HUES64 (cell line): ENCODE measurements around the gene GPR108.

Experiments used
- H3K27ac ChIP-seq: 2 replicates; pipeline ENCODE4 v1.7.0; 2013; ENCODE audit warnings: low read depth, low read length, inconsistent platforms
- H3K27me3 ChIP-seq: 2 replicates; pipeline ENCODE4 v1.6.1; 2013; ENCODE audit warnings: mild to moderate bottlenecking, low read length; ENCODE audit not compliant: insufficient read depth
- H3K36me3 ChIP-seq: 2 replicates; pipeline ENCODE4 v1.6.1; 2013; ENCODE audit warnings: mild to moderate bottlenecking, low read length; ENCODE audit not compliant: insufficient read depth
- H3K4me1 ChIP-seq: 2 replicates; pipeline ENCODE4 v1.6.1; 2013; ENCODE audit warnings: mild to moderate bottlenecking, low read length, moderate library complexity; ENCODE audit not compliant: insufficient read depth
- H3K4me3 ChIP-seq: 2 replicates; pipeline ENCODE4 v1.5.1; 2013; ENCODE audit warnings: mild to moderate bottlenecking, low read length, moderate library complexity
- H3K9ac ChIP-seq: 2 replicates; pipeline ENCODE4 v1.6.1; 2013; ENCODE audit warnings: mild to moderate bottlenecking, low read depth, low read length
- H3K9me3 ChIP-seq: 2 replicates; pipeline ENCODE4 v1.6.1; 2013; ENCODE audit warnings: low read depth, low read length; ENCODE audit not compliant: insufficient read depth
- WGBS: fragments of 150-250, 120-280 bp; methylation state at CpG from one replicate; pipeline ENCODE4 v1.1.7; 2013; ENCODE audit warnings: missing lambda C conversion rate; 5-methylcytosine and 5-hydroxymethylcytosine counted together

The GPR108 gene

DNA sequence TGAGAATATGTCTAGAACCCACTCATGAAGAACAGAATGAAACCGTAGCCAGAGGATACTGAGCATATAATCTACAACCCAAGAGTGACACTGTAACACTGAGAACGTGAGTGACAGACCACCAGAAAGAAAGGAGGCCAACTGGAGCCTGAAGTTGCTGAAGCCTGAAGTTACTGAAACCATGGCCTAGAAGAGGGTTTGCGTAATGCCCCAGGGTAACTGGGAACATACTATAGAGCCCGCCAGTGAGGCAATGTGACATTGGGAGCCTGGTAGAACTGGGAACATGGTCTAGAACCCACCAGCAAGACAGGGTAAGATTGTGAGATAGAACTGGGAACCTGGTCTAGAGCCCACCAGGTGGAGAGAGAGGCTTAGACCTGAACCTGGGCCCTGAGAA lies 51.9 kb downstream of the GPR108 start:
- no peaks in the 10 kb centered on the region for H3K36me3 ChIP-seq
- 63% methylated on average over 4 of the region's 4 CpGs for WGBS

DNA sequence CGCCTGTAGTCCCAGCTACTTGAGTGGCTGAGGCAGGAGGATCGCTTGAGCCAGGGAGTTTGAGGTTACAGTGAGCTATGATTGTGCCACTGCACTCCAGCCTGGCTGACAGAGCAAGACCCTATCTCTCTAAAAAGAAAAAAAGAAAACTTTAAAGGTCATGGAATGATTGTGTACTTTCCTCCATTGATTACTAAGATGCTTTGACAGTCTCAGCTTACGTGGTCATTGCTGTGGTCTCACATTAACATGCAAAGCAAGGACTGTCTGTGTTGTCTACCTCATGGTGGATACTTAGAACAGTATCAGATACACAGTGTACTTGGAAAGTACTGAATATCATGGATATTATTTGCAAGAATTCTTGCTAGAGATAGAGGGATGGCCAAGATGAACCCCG lies 53.4 kb downstream of the GPR108 start:
- Histone ChIP-seq H3K9ac (no peak overlapping the region), H3K4me3 (no peak overlapping the region), H3K27me3 (no peaks in the 10 kb centered on the region), H3K36me3 (no peaks in the 10 kb centered on the region), H3K4me1 (no peaks in the 10 kb centered on the region), H3K9me3 (peaks cover 25% of the 10 kb centered on the region), H3K27ac (no peak overlapping the region)
- WGBS = 85% methylated on average over 4 of the region's 4 CpGs

More for the DNA sequence above, 51.9 kb downstream of the GPR108 start:
- Histone ChIP-seq H3K27ac (no peak overlapping the region), H3K27me3 (no peaks in the 10 kb centered on the region), H3K4me3 (no peak overlapping the region), H3K9ac (no peak overlapping the region), H3K4me1 (no peaks in the 10 kb centered on the region), H3K9me3 (peaks cover 19% of the 10 kb centered on the region)

- no peak overlapping the region for H3K4me3 ChIP-seq
- no peak overlapping the region for H3K9ac ChIP-seq
- H3K36me3 ChIP-seq = no peaks in the 10 kb centered on the region
- H3K27me3 ChIP-seq = no peaks in the 10 kb centered on the region
- H3K4me1 ChIP-seq = no peaks in the 10 kb centered on the region
- H3K27ac ChIP-seq = no peak overlapping the region
- peaks cover 22% of the 10 kb centered on the region for H3K9me3 ChIP-seq
- WGBS = 48% methylated on average over 2 of the region's 3 CpGs
Observed at GRCh38 chr19:6682607-6683128, 54.7 kb downstream of the GPR108 start.

GRCh38 chr19:6680141-6680540 lies 57.2 kb downstream of the GPR108 start:
- 90% methylated on average over 1 of the region's 1 CpG for WGBS

More at GRCh38 chr19:6680141-6680540, 57.2 kb downstream of the GPR108 start:
- Histone ChIP-seq H3K9ac (no peak overlapping the region), H3K4me1 (peaks cover 2% of the 10 kb centered on the region), H3K27ac (no peak overlapping the region), H3K4me3 (no peak overlapping the region), H3K9me3 (peaks cover 16% of the 10 kb centered on the region), H3K36me3 (no peaks in the 10 kb centered on the region), H3K27me3 (no peaks in the 10 kb centered on the region)
